ENCODE measurements around the gene DTNB. TPM values are rescaled to one million over a fixed set of nuclear protein-coding genes. Genes with fewer than 3 reads are reported as not detected.

The DTNB gene
- total RNA-seq, 2 experiments from 2014 or later = 23.7 to 49.8 TPM

- Mint-ChIP-seq H3K4me1 (peaks cover 18% of the 10 kb centered on the region), H3K4me3 (no peak overlapping the region), H3K27ac (no peak overlapping the region), H3K27me3 (no peaks in the 10 kb centered on the region), H3K9me3 (ENCODE audit: low read depth) (no peaks in the 10 kb centered on the region), H3K36me3 (no peaks in the 10 kb centered on the region)
- CTCF ChIA-PET = interaction anchor here (0.7 to 1.3 kb wide), 2 partner anchors 13 to 35 kb away, joined by 3 to 5 read pairs; no protein-coding TSS in a partner anchor
- DNase-seq (no peak), ATAC-seq (no peak)
Measured at GRCh38 chr2:25397777-25398176, 275.6 kb downstream of the DTNB start.

- Mint-ChIP-seq H3K27me3 (no peaks in the 10 kb centered on the region), H3K9me3 (ENCODE audit: low read depth) (no peaks in the 10 kb centered on the region), H3K4me3 (no peak overlapping the region), H3K36me3 (peaks cover 21% of the 10 kb centered on the region), H3K27ac (no peak overlapping the region), H3K4me1 (peaks cover 17% of the 10 kb centered on the region)
- ATAC-seq (no peak), DNase-seq (peak; percentile 31)
- CTCF ChIA-PET = interaction anchor here (0.9 to 1.0 kb wide), 2 partner anchors 12 to 27 kb away, joined by 3 read pairs; no protein-coding TSS in a partner anchor
Measured at GRCh38 chr2:25389161-25389560, 284.2 kb downstream of the DTNB start.

- peak; percentile 51 for DNase-seq
- H3K4me3 Mint-ChIP-seq = no peak overlapping the region
- peak; percentile 77 for ATAC-seq
- no peaks in the 10 kb centered on the region for H3K9me3 Mint-ChIP-seq (ENCODE audit: low read depth)
- CTCF ChIA-PET = interaction anchor here (0.9 to 1.3 kb wide), 2 partner anchors 12 to 26 kb away, joined by 3 to 8 read pairs; no protein-coding TSS in a partner anchor
- peaks cover 17% of the 10 kb centered on the region for H3K4me1 Mint-ChIP-seq
- no peaks in the 10 kb centered on the region for H3K27me3 Mint-ChIP-seq
- H3K27ac Mint-ChIP-seq = peak overlapping the region; percentile 23
- peaks cover 21% of the 10 kb centered on the region for H3K36me3 Mint-ChIP-seq
Measured at GRCh38 chr2:25388491-25388890, 284.9 kb downstream of the DTNB start.

GRCh38 chr2:25387876-25388449 is 285.4 kb downstream of the DTNB start:
- Mint-ChIP-seq H3K9me3 (ENCODE audit: low read depth) (no peaks in the 10 kb centered on the region), H3K36me3 (peaks cover 21% of the 10 kb centered on the region), H3K4me1 (peaks cover 17% of the 10 kb centered on the region), H3K4me3 (no peak overlapping the region), H3K27me3 (no peaks in the 10 kb centered on the region), H3K27ac (peak overlapping the region; percentile 23)
- peak; percentile 35 for DNase-seq
- CTCF ChIA-PET = interaction anchor here (0.9 to 1.3 kb wide), 2 partner anchors 11 to 26 kb away, joined by 3 to 8 read pairs; no protein-coding TSS in a partner anchor
- ATAC-seq = no peak

- Mint-ChIP-seq H3K4me3 (no peak overlapping the region), H3K4me1 (peaks cover 17% of the 10 kb centered on the region), H3K27me3 (no peaks in the 10 kb centered on the region), H3K27ac (no peak overlapping the region), H3K9me3 (ENCODE audit: low read depth) (no peaks in the 10 kb centered on the region), H3K36me3 (peaks cover 21% of the 10 kb centered on the region)
- DNase-seq = peak; percentile 31
- ATAC-seq = no peak
- CTCF ChIA-PET = interaction anchor here (1.3 kb wide), 1 partner anchor 10 kb away, joined by 8 read pairs; no protein-coding TSS in a partner anchor
Measured at GRCh38 chr2:25386971-25387875, 286.2 kb downstream of the DTNB start.

GRCh38 chr2:25385910-25386309 is 287.5 kb downstream of the DTNB start:
- Mint-ChIP-seq H3K27ac (no peak overlapping the region), H3K9me3 (ENCODE audit: low read depth) (no peaks in the 10 kb centered on the region), H3K36me3 (peaks cover 17% of the 10 kb centered on the region), H3K4me3 (no peak overlapping the region), H3K27me3 (no peaks in the 10 kb centered on the region), H3K4me1 (peaks cover 14% of the 10 kb centered on the region)
- no peak for ATAC-seq
- no peak for DNase-seq
- CTCF ChIA-PET = interaction anchor here (0.7 to 1.0 kb wide), 3 partner anchors 24 to 181 kb away, joined by 3 to 5 read pairs (median 4); no protein-coding TSS in a partner anchor

- Mint-ChIP-seq H3K9me3 (ENCODE audit: low read depth) (no peaks in the 10 kb centered on the region), H3K36me3 (peaks cover 7% of the 10 kb centered on the region), H3K4me3 (no peak overlapping the region), H3K4me1 (peaks cover 15% of the 10 kb centered on the region), H3K27ac (no peak overlapping the region), H3K27me3 (no peaks in the 10 kb centered on the region)
- peak; percentile 25 for DNase-seq
- no peak for ATAC-seq
- CTCF ChIA-PET = no interaction called here
Measured at GRCh38 chr2:25383806-25384205, 289.6 kb downstream of the DTNB start.

GRCh38 chr2:25381502-25381901 is 291.9 kb downstream of the DTNB start:
- no peaks in the 10 kb centered on the region for H3K27me3 Mint-ChIP-seq
- CTCF ChIA-PET = interaction anchor here (1.6 kb wide), 1 partner anchor 185 kb away, joined by 4 read pairs; no protein-coding TSS in a partner anchor
- ATAC-seq = no peak
- H3K4me1 Mint-ChIP-seq = peaks cover 26% of the 10 kb centered on the region
- H3K36me3 Mint-ChIP-seq = peaks cover 3% of the 10 kb centered on the region
- no peaks in the 10 kb centered on the region for H3K9me3 Mint-ChIP-seq (ENCODE audit: low read depth)
- DNase-seq = peak; percentile 28
- H3K4me3 Mint-ChIP-seq = no peak overlapping the region
- H3K27ac Mint-ChIP-seq = no peak overlapping the region

- ATAC-seq (no peak), DNase-seq (peak; percentile 34)
- no peak overlapping the region for H3K27ac Mint-ChIP-seq
- H3K4me1 Mint-ChIP-seq = peaks cover 31% of the 10 kb centered on the region
- peaks cover 3% of the 10 kb centered on the region for H3K36me3 Mint-ChIP-seq
- H3K27me3 Mint-ChIP-seq = no peaks in the 10 kb centered on the region
- H3K9me3 Mint-ChIP-seq (ENCODE audit: low read depth) = no peaks in the 10 kb centered on the region
- CTCF ChIA-PET = interaction anchor here (1.6 to 10.0 kb wide), 2 partner anchors 19 to 186 kb away, joined by 4 to 109 read pairs; no protein-coding TSS in a partner anchor
- H3K4me3 Mint-ChIP-seq = no peak overlapping the region
Measured at GRCh38 chr2:25380586-25381375, 292.6 kb downstream of the DTNB start.

- H3K9me3 Mint-ChIP-seq (ENCODE audit: low read depth) = no peaks in the 10 kb centered on the region
- DNase-seq = peak; percentile 25
- H3K27me3 Mint-ChIP-seq = no peaks in the 10 kb centered on the region
- peaks cover 3% of the 10 kb centered on the region for H3K36me3 Mint-ChIP-seq
- H3K4me1 Mint-ChIP-seq = peaks cover 31% of the 10 kb centered on the region
- no peak overlapping the region for H3K4me3 Mint-ChIP-seq
- no peak for ATAC-seq
- CTCF ChIA-PET = interaction anchor here (10.0 kb wide), 1 partner anchor 18 kb away, joined by 109 read pairs; no protein-coding TSS in a partner anchor
- H3K27ac Mint-ChIP-seq = peak overlapping the region; percentile 44
Measured at GRCh38 chr2:25380023-25380422, 293.4 kb downstream of the DTNB start.

- no peak overlapping the region for H3K4me3 Mint-ChIP-seq
- no peaks in the 10 kb centered on the region for H3K27me3 Mint-ChIP-seq
- CTCF ChIA-PET = interaction anchor here (10.0 kb wide), 1 partner anchor 18 kb away, joined by 109 read pairs; no protein-coding TSS in a partner anchor
- ATAC-seq = no peak
- peaks cover 31% of the 10 kb centered on the region for H3K4me1 Mint-ChIP-seq
- no peaks in the 10 kb centered on the region for H3K9me3 Mint-ChIP-seq (ENCODE audit: low read depth)
- peak; percentile 36 for DNase-seq
- H3K27ac Mint-ChIP-seq = peak overlapping the region; percentile 44
- peaks cover 3% of the 10 kb centered on the region for H3K36me3 Mint-ChIP-seq
Measured at GRCh38 chr2:25379535-25379934, 293.8 kb downstream of the DTNB start.

GRCh38 chr2:25378731-25379490 is 294.5 kb downstream of the DTNB start:
- H3K27ac Mint-ChIP-seq = peak overlapping the region; percentile 50
- no peak for ATAC-seq
- H3K36me3 Mint-ChIP-seq = peaks cover 3% of the 10 kb centered on the region
- DNase-seq = peak; percentile 37
- H3K9me3 Mint-ChIP-seq (ENCODE audit: low read depth) = no peaks in the 10 kb centered on the region
- H3K27me3 Mint-ChIP-seq = no peaks in the 10 kb centered on the region
- peaks cover 31% of the 10 kb centered on the region for H3K4me1 Mint-ChIP-seq
- H3K4me3 Mint-ChIP-seq = no peak overlapping the region
- CTCF ChIA-PET = interaction anchor here (0.8 to 10.0 kb wide), 3 partner anchors 17 to 78 kb away, joined by 3 to 109 read pairs (median 5); no protein-coding TSS in a partner anchor

Data from activated CD8-positive, alpha-beta memory T cell treated with anti-CD3 and anti-CD28 coated beads, Interleukin-2, amount 10 ng/mL, durations not matched to agents 7 days and 5 days (primary cell).